Inferior parietal cortex (tissue), 1 donor: ENCODE measurements around the gene MROH8.
A peak's percentile ranks its signal among the peaks of the same experiment; 100 is the strongest.

Source experiments
- DNase-seq: peaks from one replicate; pipeline ENCODE4 v3.0.0-alpha.2; 2016; ENCODE audit errors: extremely low spot score

MROH8 gene

GRCh38 chr20:37178839-37179682 lies at the start of gene MROH8, which contains the start of gene RPN2:
Gene MROH8 (minus strand): TSS chr20:37179548.
Gene RPN2 (plus strand): TSS chr20:37179330. CDS start chr20:37179357, 27 bp downstream.
- DNase-seq = peak; percentile 97

GRCh38 chr20:37228656-37229055 lies 49.3 kb upstream of the MROH8 start:
- no peak for DNase-seq

GRCh38 chr20:37228082-37228481 lies 48.7 kb upstream of the MROH8 start:
- no peak for DNase-seq

GRCh38 chr20:37226889-37227288 lies 47.5 kb upstream of the MROH8 start:
- no peak for DNase-seq

- no peak for DNase-seq
Measured at GRCh38 chr20:37225146-37225545, 45.8 kb upstream of the MROH8 start.

- peak; percentile 38 for DNase-seq
Measured at GRCh38 chr20:37223053-37223452, 43.7 kb upstream of the MROH8 start.

- DNase-seq = no peak
Measured at GRCh38 chr20:37222086-37222485, 42.7 kb upstream of the MROH8 start.

GRCh38 chr20:37220731-37221130 lies 41.4 kb upstream of the MROH8 start:
- DNase-seq = no peak

- DNase-seq = no peak
Measured at GRCh38 chr20:37219751-37220668, 40.7 kb upstream of the MROH8 start.

- no peak for DNase-seq
Measured at GRCh38 chr20:37218976-37219375, 39.6 kb upstream of the MROH8 start.

- DNase-seq = no peak
Measured at GRCh38 chr20:37218441-37218840, 39.1 kb upstream of the MROH8 start.

- no peak for DNase-seq
Measured at GRCh38 chr20:37209661-37210314, 30.4 kb upstream of the MROH8 start.

- no peak for DNase-seq
Measured at GRCh38 chr20:37209193-37209592, 29.8 kb upstream of the MROH8 start.

GRCh38 chr20:37207171-37207570 lies 27.8 kb upstream of the MROH8 start:
- DNase-seq = no peak

GRCh38 chr20:37205794-37206193 lies 26.4 kb upstream of the MROH8 start:
- DNase-seq = no peak

- DNase-seq = no peak
Measured at GRCh38 chr20:37205130-37205529, 25.8 kb upstream of the MROH8 start.

GRCh38 chr20:37204056-37204455 lies 24.7 kb upstream of the MROH8 start:
- DNase-seq = no peak

GRCh38 chr20:37202267-37202943 lies 23.1 kb upstream of the MROH8 start:
- DNase-seq = peak; percentile 62

- no peak for DNase-seq
Measured at GRCh38 chr20:37201827-37202162, 22.4 kb upstream of the MROH8 start.

- DNase-seq = no peak
Measured at GRCh38 chr20:37200926-37201826, 21.8 kb upstream of the MROH8 start.

GRCh38 chr20:37200376-37200775 lies 21.0 kb upstream of the MROH8 start:
- no peak for DNase-seq
